ENCODE data around the gene PRORP. TPM values are rescaled to one million over a fixed set of nuclear protein-coding genes. Genes with fewer than 3 reads are reported as not detected.

PRORP gene
- total and polyA plus RNA-seq, 2 donors (not counting 3 experiments of a cell fraction or from before 2014, with no cell fraction given): 28.8 to 36.9 TPM

- peaks cover 9 to 16% of the 10 kb centered on the region in 2 experiments for H3K36me3 ChIP-seq (ENCODE audit: control insufficient read depth in 2 of 2, extremely low read depth in 1 of 2, insufficient read depth in 2 of 2, low read length in 2 of 2)
- no peaks in the 10 kb centered on the region for H3K4me1 ChIP-seq (ENCODE audit: control insufficient read depth, extremely low read depth, insufficient read depth, low read length)
- no TSS peak for BruUV-seq (replicated peaks)
- H3K27ac ChIP-seq (ENCODE audit: insufficient read depth, low read depth, low read length): no peak overlapping the region
- TF ChIP-seq CTCF (IDR thresholded peaks at IDR 0.05; ENCODE audit: extremely low read depth in 1 of 2, insufficient read depth in 1 of 2, low read depth in 1 of 2, low read length in 2 of 2) (no peak), POLR2AphosphoS5 (IDR thresholded peaks at IDR 0.05; ENCODE audit: insufficient read depth, low read depth, low read length) (no peak), EZH2 (IDR thresholded peaks at IDR 0.05; ENCODE audit: borderline replicate concordance, low read depth, low read length, severe bottlenecking) (no peak), MYC (IDR thresholded peaks at IDR 0.05; ENCODE audit: low read depth, low read length) (no peak), FOS (IDR thresholded peaks at IDR 0.05; ENCODE audit: borderline replicate concordance, insufficient read depth, low read length) (no peak), JUN (IDR thresholded peaks at IDR 0.05; ENCODE audit: borderline replicate concordance, insufficient read depth, insufficient read length, low read depth) (no peak), GATA2 (IDR thresholded peaks at IDR 0.05; ENCODE audit: insufficient read depth, insufficient read length, low read depth, low read length) (no peak), POLR2A (IDR thresholded peaks at IDR 0.05; ENCODE audit: low read depth, low read length) (no peak), MAX (IDR thresholded peaks at IDR 0.05; ENCODE audit: insufficient read depth, insufficient read length) (no peak)
- no peak for FAIRE-seq
- dilution Hi-C loops (cut with MboI; ENCODE audit: extremely low pct_ligation_motif_present, low sequenced_read_pairs): no loop called here
- ChIA-PET CTCF (interaction anchor here (0.9 to 1.1 kb wide), 3 partner anchors 10 to 122 kb away, joined by 3 to 4 read pairs (median 4); no protein-coding TSS in a partner anchor), POLR2A (no interaction called here)
- no peaks in the 10 kb centered on the region for H3K27me3 ChIP-seq (ENCODE audit: control insufficient read depth in 2 of 2, insufficient read depth in 2 of 2, low read length in 2 of 2)
- no peaks in the 10 kb centered on the region for H3K79me2 ChIP-seq (ENCODE audit: control insufficient read depth, insufficient read depth, low read length)
- no peak overlapping the region for H3K4me2 ChIP-seq (ENCODE audit: insufficient read depth, low read length)
- H4K20me1 ChIP-seq (replicated peaks; ENCODE audit: control insufficient read depth, extremely low read depth, insufficient read depth, low read length): no peaks in the 10 kb centered on the region
- no peaks in the 10 kb centered on the region for H3K9me1 ChIP-seq (replicated peaks; ENCODE audit: control insufficient read depth, extremely low read depth, insufficient read depth, low read length)
- no peak overlapping the region for H3K4me3 ChIP-seq (replicated peaks in 1 of 3; ENCODE audit: insufficient read depth in 1 of 3, low read depth in 1 of 3, low read length in 3 of 3)
- intact Hi-C loops (cut with micrococcal nuclease): no loop called here
- no peak overlapping the region for H2AFZ ChIP-seq (ENCODE audit: low read depth, low read length)
- DNase-seq (ENCODE audit: low read depth, low spot score): no peak
- no peak overlapping the region for H3K9ac ChIP-seq (replicated peaks; ENCODE audit: extremely low read depth, insufficient read depth, low read length)
- H3K9me3 ChIP-seq (replicated peaks; ENCODE audit: control insufficient read depth, insufficient read depth, low read length): no peaks in the 10 kb centered on the region
Observed at GRCh38 chr14:35107866-35108265, 14.5 kb upstream of the PRORP start.
